ENCODE measurements around the gene KY.

- TF ChIP-seq, protein P1, sequence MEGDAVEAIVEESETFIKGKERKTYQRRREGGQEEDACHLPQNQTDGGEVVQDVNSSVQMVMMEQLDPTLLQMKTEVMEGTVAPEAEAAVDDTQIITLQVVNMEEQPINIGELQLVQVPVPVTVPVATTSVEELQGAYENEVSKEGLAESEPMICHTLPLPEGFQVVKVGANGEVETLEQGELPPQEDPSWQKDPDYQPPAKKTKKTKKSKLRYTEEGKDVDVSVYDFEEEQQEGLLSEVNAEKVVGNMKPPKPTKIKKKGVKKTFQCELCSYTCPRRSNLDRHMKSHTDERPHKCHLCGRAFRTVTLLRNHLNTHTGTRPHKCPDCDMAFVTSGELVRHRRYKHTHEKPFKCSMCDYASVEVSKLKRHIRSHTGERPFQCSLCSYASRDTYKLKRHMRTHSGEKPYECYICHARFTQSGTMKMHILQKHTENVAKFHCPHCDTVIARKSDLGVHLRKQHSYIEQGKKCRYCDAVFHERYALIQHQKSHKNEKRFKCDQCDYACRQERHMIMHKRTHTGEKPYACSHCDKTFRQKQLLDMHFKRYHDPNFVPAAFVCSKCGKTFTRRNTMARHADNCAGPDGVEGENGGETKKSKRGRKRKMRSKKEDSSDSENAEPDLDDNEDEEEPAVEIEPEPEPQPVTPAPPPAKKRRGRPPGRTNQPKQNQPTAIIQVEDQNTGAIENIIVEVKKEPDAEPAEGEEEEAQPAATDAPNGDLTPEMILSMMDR (IDR thresholded peaks at IDR 0.05), result no peak
- no peak for TF ChIP-seq POLR2A (IDR thresholded peaks at IDR 0.05)
Observed at GRCh38 chr3:134677987-134678308, 27.1 kb upstream of the KY start.
